ENCODE data around the gene HOXA6. TPM values are rescaled to one million over a fixed set of nuclear protein-coding genes. Genes with fewer than 3 reads are reported as not detected.

Gene HOXA6
- total and polyA plus RNA-seq, 10 of the 15 experiments (the other 5 are each of a cell fraction or from before 2014, with no cell fraction given), result 0.08 TPM; not detected in 9

- in situ Hi-C loops (cut with MboI), result no loop called here
- 22% methylated on average over 8 of the region's 8 CpGs for WGBS (ENCODE audit: insufficient coverage, insufficient replicate concordance, low lambda C conversion rate, missing lambda C conversion rate)
- H3K27me3 ChIP-seq (replicated peaks in 1 of 2; ENCODE audit: control insufficient read depth in 2 of 2, insufficient read depth in 2 of 2, low read length in 1 of 2), result peaks cover 0 to 2% of the 10 kb centered on the region in 2 experiments; a peak in 3 of 4 replicates
- no peak overlapping the region for H3K4me2 ChIP-seq (ENCODE audit: control insufficient read depth, insufficient read depth)
- no TSS peak for BruUV-seq (replicated peaks)
- H3K36me3 ChIP-seq (ENCODE audit: control insufficient read depth in 2 of 2, insufficient read depth in 2 of 2, low read length in 1 of 2), result no peaks in the 10 kb centered on the region
- POLR2A ChIA-PET, result no interaction called here
- no peak for ATAC-seq
- SMC1A ChIA-PET (ENCODE audit: uncharacterized antibody, unreplicated experiment), result no interaction called here
- no peak for DNase-seq (ENCODE audit: low read depth, low spot score)
- H3K4me1 ChIP-seq (ENCODE audit: control insufficient read depth, insufficient read depth, low read length), result no peaks in the 10 kb centered on the region
- RAD21 ChIA-PET (ENCODE audit: unreplicated experiment), result no interaction called here
- H3K9me3 ChIP-seq (replicated peaks; ENCODE audit: control insufficient read depth, insufficient read depth, low read length), result no peaks in the 10 kb centered on the region
- no peak for FAIRE-seq
- no peaks in the 10 kb centered on the region for H3K79me2 ChIP-seq (ENCODE audit: control insufficient read depth, insufficient read depth, low read length)
- CTCF ChIA-PET, result no interaction called here
- H2AFZ ChIP-seq (ENCODE audit: control insufficient read depth, low read depth, low read length), result no peak overlapping the region
- H3K27ac ChIP-seq (ENCODE audit: control insufficient read depth, insufficient read depth), result no peak overlapping the region
- no peak overlapping the region for H3K4me3 ChIP-seq
- intact Hi-C loops (cut with micrococcal nuclease; ENCODE audit: unreplicated experiment), result no loop called here
- no peak overlapping the region for H3K9ac ChIP-seq (ENCODE audit: control insufficient read depth, insufficient read depth, low read length)
- no peaks in the 10 kb centered on the region for H4K20me1 ChIP-seq (ENCODE audit: control insufficient read depth, insufficient read depth)
- TF ChIP-seq CEBPB (IDR thresholded peaks at IDR 0.05; ENCODE audit: borderline replicate concordance in 1 of 2, low read depth in 2 of 2, low read length in 2 of 2) (no peak), POLR2A (IDR thresholded peaks at IDR 0.05; ENCODE audit: low read depth, low read length) (no peak), RCOR1 (conservative IDR thresholded peaks at IDR 0.05; ENCODE audit: low read depth, low read length) (no peak), NFIC (IDR thresholded peaks at IDR 0.05; ENCODE audit: low read depth, low read length) (no peak), USF1 (IDR thresholded peaks at IDR 0.05; ENCODE audit: borderline replicate concordance, extremely low read length, insufficient read depth, low read depth, low read length) (no peak), NFXL1 (IDR thresholded peaks at IDR 0.05; ENCODE audit: borderline replicate concordance) (no peak), SP1 (IDR thresholded peaks at IDR 0.05; ENCODE audit: low read depth, low read length) (no peak), BMI1 (IDR thresholded peaks at IDR 0.05; ENCODE audit: borderline replicate concordance) (no peak), ZNF592 (IDR thresholded peaks at IDR 0.05) (no peak), ZNF687 (IDR thresholded peaks at IDR 0.05) (no peak), PAX5 (IDR thresholded peaks at IDR 0.05; ENCODE audit: borderline replicate concordance, low read depth, low read length) (no peak), KDM1A (IDR thresholded peaks at IDR 0.05; ENCODE audit: borderline replicate concordance) (no peak), MYB (IDR thresholded peaks at IDR 0.05; ENCODE audit: borderline replicate concordance, low read depth, low read length) (no peak)
Observed at GRCh38 chr7:27124902-27125689, 22.5 kb downstream of the HOXA6 start.

All from GM12878 (cell line).